Brain microvascular endothelial cell (primary cell): Measurements from ENCODE around the gene TRMT112.

Source experiments
- DNase-seq: peaks from one replicate; pipeline ENCODE4 v3.0.0-alpha.2; 2020
- H3K27ac ChIP-seq: fragments of 250-450 bp; sonication (Bioruptor Pico); 2 replicates; pipeline ENCODE4 v1.5.1; 2020; ENCODE audit warnings: mild to moderate bottlenecking, moderate library complexity
- H3K27me3 ChIP-seq: fragments of 250-450 bp; sonication (Bioruptor Pico); replicated peaks from 2 replicates; pipeline ENCODE4 v1.5.1; 2020; ENCODE audit warnings: mild to moderate bottlenecking
- H3K36me3 ChIP-seq: fragments of 250-450 bp; sonication (Bioruptor Pico); replicated peaks from 2 replicates; pipeline ENCODE4 v1.5.1; 2020; ENCODE audit warnings: mild to moderate bottlenecking
- H3K4me3 ChIP-seq: 2 replicates; pipeline ENCODE4 v1.5.1; 2011; ENCODE audit warnings: low read depth, mild to moderate bottlenecking, control low read depth, low read length, moderate library complexity
- CTCF ChIP-seq: IDR thresholded peaks from 2 replicates; pipeline ENCODE4 v1.5.1; 2011; ENCODE audit warnings: low read depth, mild to moderate bottlenecking, moderate library complexity, low read length, control low read depth, inconsistent platforms; ENCODE audit errors: missing control alignments
- in situ Hi-C: cut with HindIII; loops from 2 replicates; pipeline ENCODE4 v1.10.0; 2017; ENCODE audit warnings: low sequenced_read_pairs, low pct_ligation_motif_present

TRMT112 gene

GRCh38 chr11:64352099-64352994 lies 35.0 kb upstream of the TRMT112 start:
- no peaks in the 10 kb centered on the region for H3K27me3 ChIP-seq
- H3K27ac ChIP-seq = no peak overlapping the region
- no peak for TF ChIP-seq CTCF
- no peak for DNase-seq
- in situ Hi-C loops = no loop called here
- H3K4me3 ChIP-seq = no peak overlapping the region
- no peaks in the 10 kb centered on the region for H3K36me3 ChIP-seq

- Histone ChIP-seq H3K27me3 (no peaks in the 10 kb centered on the region), H3K27ac (no peak overlapping the region), H3K4me3 (no peak overlapping the region), H3K36me3 (no peaks in the 10 kb centered on the region)
- DNase-seq = no peak
- in situ Hi-C loops = no loop called here
- no peak for TF ChIP-seq CTCF
Observed at GRCh38 chr11:64351136-64351631, 33.8 kb upstream of the TRMT112 start.

GRCh38 chr11:64349404-64349803 lies 32.0 kb upstream of the TRMT112 start:
- in situ Hi-C loops = no loop called here
- no peak overlapping the region for H3K4me3 ChIP-seq
- TF ChIP-seq CTCF = no peak
- no peaks in the 10 kb centered on the region for H3K27me3 ChIP-seq
- DNase-seq = no peak
- no peak overlapping the region for H3K27ac ChIP-seq
- no peaks in the 10 kb centered on the region for H3K36me3 ChIP-seq

- Histone ChIP-seq H3K36me3 (no peaks in the 10 kb centered on the region), H3K27ac (no peak overlapping the region), H3K27me3 (no peaks in the 10 kb centered on the region), H3K4me3 (no peak overlapping the region)
- no peak for TF ChIP-seq CTCF
- DNase-seq = no peak
- in situ Hi-C loops = no loop called here
Observed at GRCh38 chr11:64349025-64349387, 31.6 kb upstream of the TRMT112 start.

- Histone ChIP-seq H3K27me3 (no peaks in the 10 kb centered on the region), H3K36me3 (no peaks in the 10 kb centered on the region), H3K4me3 (no peak overlapping the region), H3K27ac (no peak overlapping the region)
- in situ Hi-C loops = no loop called here
- no peak for TF ChIP-seq CTCF
- DNase-seq = no peak
Observed at GRCh38 chr11:64348383-64349024, 31.1 kb upstream of the TRMT112 start.
